ENCODE data around the gene RPL3. TPM values are rescaled to one million over a fixed set of nuclear protein-coding genes. Genes with fewer than 3 reads are reported as not detected.
A peak's percentile ranks its signal among the peaks of the same experiment; 100 is the strongest.

The RPL3 gene
- total RNA-seq, 2 donors from 2014 or later: 2,348 to 3,152 TPM

DNA sequence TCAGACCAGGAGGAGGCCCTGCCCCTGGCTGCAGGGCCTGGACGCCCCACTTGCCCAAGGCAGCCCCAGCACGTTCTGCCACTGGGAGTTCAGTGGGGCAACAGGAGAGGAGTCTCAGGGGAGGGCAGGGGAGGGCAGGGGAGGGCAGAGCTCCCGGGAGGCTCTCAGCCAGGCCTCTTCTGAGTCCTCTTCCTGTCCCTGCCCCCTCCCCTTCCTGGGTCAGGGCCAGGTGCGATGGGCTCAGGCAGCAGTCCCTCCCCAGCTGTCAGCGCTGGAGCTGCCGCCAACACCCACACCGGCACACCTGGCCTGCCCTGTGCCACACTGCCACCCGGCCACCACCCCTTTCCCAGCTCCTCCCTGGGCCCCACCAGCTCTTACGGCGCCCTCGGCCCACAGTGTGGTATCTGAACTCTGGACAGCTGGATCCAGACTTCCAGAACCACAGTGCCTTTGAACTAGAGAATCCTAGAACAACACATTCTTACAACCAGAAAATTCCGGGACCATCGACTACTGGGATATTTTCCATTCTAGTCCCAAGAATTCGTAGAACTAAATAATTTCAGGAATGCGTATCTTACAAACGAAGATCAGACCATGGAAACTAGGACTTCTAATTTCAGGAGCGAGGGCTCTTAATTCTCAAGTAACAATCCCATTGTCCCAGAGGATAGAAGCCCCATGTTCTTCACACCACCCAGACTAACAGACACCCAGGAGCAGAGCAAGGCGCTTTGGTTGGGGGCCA, 21.8 kb downstream of the RPL3 start:
- no peak for ATAC-seq
- no peak for DNase-seq (ENCODE audit: low spot score in 2 of 2)
- Mint-ChIP-seq H3K9me3 (no peaks in the 10 kb centered on the region), H3K36me3 (no peaks in the 10 kb centered on the region), H3K27ac (peak overlapping the region in 1 of 2 donors; percentile 53)

DNA sequence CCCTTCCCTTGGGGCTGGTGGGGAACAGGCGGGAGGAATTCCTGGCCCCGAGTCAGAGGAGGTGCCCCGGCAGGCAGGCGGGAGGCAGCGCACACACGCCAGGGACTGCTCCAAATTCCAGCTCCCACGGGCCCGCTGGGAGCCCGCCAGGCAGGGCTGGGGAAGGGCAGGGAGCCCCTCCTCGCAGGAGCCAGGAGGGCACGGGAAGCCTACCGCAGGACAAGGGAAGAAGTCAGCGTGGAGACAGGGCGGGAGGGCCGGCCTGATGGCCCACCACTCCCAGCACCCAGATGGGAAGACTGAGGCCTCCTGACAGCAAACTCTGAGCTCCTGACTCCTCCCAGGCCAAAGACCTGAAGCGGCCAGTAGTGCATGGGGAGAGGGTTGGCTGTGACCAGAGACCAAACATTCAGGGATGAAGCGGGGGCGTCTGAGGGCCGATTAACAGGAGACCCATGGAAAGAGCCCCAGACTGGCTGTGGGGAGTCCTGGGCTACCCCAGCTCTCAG, 22.4 kb downstream of the RPL3 start:
- ATAC-seq: no peak
- DNase-seq (ENCODE audit: low spot score in 2 of 2): no peak
- Mint-ChIP-seq H3K9me3 (no peaks in the 10 kb centered on the region), H3K36me3 (no peaks in the 10 kb centered on the region), H3K27ac (no peak overlapping the region)

DNA sequence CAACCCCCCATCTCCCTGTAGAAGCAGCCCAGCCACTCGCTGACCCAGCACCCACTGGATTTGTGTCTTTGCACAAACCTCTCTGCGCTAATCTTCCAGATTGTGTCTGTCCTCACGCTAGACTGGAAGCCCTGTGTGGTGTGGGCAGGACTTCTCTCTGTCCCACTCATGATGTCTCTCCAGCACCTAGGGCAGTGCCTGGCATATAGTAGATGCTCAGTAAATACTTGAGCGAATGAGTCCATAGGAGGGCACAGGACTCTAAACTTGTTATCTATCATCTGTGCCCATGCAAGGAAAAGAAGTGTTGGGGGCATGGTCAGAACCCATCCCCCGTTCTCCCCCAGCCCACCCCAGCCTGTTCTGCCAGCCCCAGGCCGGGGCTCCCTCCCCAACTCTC, 22.9 kb downstream of the RPL3 start:
- H3K27ac Mint-ChIP-seq: no peak overlapping the region
- no peak for DNase-seq (ENCODE audit: low spot score in 2 of 2)
- ATAC-seq: no peak
- no peaks in the 10 kb centered on the region for H3K36me3 Mint-ChIP-seq
- H3K9me3 Mint-ChIP-seq: no peaks in the 10 kb centered on the region

DNA sequence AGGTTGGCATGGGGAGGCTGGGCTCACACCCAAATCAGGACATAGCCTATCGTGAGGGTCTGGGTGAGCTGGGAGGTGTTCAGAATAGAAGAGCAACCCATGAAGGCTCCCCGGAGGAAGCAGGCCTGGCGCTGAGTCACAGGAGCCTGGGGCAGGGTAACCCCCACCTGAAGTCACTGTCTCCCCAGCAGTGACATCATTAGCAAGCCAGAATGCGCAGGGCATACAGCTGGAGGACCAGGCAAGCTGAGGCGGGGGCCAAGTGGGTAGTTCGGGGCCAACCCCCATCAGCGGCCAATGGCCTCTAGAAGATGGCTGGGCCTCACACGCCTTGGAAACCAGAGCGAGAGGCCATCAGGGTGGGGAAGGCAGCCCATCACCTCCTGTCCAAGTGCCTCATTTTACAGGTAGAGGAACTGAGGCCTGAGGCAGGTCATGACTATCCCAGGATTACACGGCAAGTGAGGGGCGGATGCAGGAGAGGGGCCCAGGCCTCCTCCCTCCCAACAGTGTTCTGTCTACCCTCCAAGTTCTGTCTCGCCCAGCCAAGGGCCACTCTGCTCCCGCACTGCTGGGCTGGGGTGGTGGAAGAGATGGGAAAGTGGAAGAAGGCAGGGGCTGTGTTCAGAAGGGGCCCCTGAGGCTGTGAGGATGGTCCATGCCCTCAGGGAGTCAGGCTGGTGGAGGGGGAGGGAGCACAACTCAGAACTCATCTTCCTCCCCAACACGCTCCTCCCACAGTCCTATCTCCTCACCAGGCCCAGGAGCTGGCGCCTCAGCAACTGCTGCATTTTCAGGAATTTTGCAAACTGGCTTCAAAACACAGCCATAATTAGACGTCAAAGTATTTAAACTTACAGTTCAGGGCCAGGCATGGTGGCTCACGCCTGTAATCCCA, 24.6 kb downstream of the RPL3 start:
- ATAC-seq: no peak
- no peak for DNase-seq (ENCODE audit: low spot score in 2 of 2)
- H3K9me3 Mint-ChIP-seq: no peaks in the 10 kb centered on the region

DNA sequence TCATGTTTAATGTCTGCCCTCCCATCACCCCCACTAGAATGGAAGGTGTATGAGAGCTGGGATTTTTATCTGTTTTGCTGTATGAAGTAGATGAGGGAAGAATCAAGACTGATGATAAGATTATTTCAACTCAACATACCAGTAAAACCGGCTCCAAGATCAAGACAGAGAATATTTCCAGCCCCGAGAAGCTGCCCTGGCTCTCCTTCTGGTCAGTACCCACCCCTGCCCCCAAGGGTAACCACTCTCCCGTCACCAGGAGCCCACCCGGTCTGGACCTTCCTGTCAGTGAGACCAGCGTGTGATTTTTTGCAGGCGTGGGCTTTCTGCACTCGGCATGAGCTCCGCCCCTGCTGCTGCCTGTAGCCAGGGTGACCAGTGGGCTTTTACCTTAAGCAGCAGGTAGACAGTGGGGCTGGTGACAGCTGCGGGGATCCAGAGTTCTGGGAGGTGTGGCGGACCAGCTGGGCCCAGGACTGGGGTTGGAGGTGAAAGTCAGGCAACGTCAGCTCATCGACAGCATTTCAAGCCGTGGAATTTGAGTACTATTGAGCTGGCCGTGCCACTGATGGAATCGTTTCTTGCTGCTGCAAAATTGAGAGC, 25.6 kb downstream of the RPL3 start:
- no peaks in the 10 kb centered on the region for H3K9me3 Mint-ChIP-seq
- H3K27ac Mint-ChIP-seq: no peak overlapping the region
- ATAC-seq: no peak
- DNase-seq (ENCODE audit: low spot score in 2 of 2): no peak
- H3K36me3 Mint-ChIP-seq: no peaks in the 10 kb centered on the region

More for the DNA sequence above, 24.6 kb downstream of the RPL3 start:
- no peaks in the 10 kb centered on the region for H3K36me3 Mint-ChIP-seq
- no peak overlapping the region for H3K27ac Mint-ChIP-seq

DNA sequence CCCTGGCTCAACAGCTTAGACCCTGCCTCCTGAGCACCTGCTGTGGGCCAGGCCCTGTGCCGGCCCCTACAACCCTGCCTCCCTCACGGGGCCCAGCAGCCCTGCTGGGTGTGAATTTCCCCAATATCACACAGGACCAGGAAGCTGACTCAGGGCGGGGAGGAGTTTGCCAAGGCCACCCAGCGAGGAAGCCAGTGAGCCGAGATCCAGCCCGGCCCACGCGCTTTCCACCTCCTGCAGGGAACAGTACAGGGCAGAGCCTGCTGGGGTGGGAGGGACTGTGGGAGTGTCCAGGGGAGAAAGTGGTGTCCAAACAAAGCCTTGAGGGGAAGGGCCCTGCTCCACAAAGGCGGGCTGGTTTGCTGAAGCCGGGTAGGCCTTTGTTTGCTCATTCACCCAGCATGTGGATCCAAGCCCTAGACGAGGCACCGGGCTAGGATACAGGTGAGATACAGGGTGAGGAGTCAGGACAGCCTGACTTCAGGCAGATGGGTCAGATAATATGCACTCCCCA, 26.8 kb downstream of the RPL3 start:
- Mint-ChIP-seq H3K27ac (no peak overlapping the region), H3K36me3 (no peaks in the 10 kb centered on the region), H3K9me3 (no peaks in the 10 kb centered on the region)
- ATAC-seq (peak in 1 of 2 donors; percentile 13), DNase-seq (ENCODE audit: low spot score in 2 of 2) (no peak)

DNA sequence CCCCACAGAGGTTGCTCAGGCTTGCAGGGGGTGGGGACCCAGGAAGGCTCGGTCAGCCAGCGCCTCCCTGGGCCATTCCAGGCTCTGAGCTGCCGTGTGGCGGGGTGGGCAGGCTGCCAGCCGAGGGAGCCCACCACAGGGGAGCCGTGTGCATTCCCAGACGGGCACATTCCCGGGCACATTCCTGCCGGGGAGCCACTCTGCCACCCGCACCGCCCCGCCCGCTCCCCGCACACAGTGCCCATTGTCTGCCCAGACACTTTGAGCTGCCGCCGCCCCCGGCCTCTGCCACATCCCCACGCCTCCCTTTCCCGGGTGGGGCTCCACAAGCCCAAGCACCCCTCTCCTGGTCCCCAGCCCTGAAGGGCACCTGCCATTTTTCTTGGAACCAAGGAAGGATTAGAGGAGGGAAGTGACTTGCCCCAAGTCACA, 27.4 kb downstream of the RPL3 start:
- DNase-seq (ENCODE audit: low spot score in 2 of 2) (no peak), ATAC-seq (no peak)
- no peaks in the 10 kb centered on the region for H3K9me3 Mint-ChIP-seq
- no peaks in the 10 kb centered on the region for H3K36me3 Mint-ChIP-seq
- H3K27ac Mint-ChIP-seq: no peak overlapping the region

DNA sequence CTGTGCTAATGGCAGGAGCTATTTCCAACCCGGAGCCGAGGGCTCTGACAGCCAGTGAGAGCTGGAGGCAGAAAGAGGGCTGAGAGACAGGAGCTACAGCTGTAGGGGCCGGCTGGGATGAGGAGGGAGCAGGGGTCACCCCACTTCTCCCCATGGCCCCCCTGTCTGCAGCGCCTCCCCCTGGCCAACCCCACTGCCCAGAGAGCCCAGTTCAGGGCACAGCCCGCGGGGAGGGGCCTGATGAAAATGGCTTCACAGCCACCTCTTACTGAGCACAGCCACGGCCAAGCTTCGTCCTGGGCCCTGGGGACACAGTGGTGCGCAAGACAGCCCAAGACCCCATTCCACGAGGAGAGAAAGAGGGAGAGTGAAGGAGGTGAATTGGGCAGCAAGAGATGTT, 27.9 kb downstream of the RPL3 start:
- ATAC-seq (no peak), DNase-seq (ENCODE audit: low spot score in 2 of 2) (no peak)
- no peak overlapping the region for H3K27ac Mint-ChIP-seq
- no peaks in the 10 kb centered on the region for H3K9me3 Mint-ChIP-seq
- H3K36me3 Mint-ChIP-seq: no peaks in the 10 kb centered on the region

DNA sequence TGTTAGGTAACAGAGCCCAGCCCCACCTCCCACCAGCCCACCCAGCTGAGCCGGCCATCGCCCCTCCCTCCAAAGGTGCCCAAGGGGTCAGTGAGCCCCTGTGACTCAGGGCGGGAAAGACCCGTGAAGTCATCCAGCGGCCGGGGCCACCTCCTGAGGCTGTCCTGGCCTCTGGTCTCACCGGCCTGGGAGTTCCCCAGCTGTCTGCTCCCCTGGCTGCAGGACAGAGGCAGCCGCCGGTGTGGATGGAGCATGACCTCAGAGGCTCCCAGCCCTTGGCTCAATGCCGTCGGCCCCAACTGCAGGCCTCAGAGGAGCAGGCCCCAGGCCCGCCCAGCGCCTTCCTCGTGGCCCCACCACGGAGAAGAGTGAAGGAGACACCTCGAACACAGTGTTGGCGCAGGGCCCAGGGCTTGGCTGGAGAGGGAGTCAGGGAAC, 28.7 kb downstream of the RPL3 start:
- Mint-ChIP-seq H3K9me3 (peaks cover 0 to 4% of the 10 kb centered on the region in 2 donors), H3K27ac (no peak overlapping the region)
- no peak for ATAC-seq

DNA sequence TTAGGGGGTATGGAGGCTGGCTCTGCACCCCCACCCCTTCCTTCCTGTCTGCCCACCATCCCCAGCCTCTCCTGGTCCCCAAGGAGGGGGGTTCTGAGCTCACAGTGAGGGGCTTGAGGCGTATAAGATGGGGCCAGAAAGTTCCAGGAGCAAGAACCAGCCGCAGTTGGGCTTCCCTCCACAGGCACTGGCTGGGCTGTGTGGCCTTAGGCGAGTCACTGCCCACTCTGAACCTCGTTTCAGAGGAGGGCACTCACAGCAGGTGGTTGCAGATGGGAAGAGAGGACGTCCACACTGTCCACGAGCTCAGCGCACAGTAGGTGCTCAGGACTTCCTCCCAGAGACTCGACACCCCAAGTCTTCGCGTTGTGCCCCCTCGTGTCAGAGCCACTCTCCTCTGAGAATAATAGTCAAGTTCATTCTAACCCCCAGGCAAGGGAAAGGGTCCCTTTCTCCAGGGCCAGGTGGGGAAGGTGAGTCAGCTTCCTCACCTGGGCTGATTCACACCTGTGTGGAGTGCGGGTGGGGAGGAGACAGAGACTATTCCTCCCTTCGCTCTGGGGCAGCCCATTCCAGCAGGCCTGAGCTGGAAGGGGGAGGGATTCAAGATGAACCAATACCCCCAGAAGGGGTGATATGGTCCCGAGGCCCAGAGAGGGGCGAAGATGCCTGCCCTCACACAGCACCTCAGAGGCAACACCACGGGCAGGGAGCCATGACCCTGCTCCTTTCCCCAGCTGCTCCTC, 29.3 kb downstream of the RPL3 start:
- H3K36me3 Mint-ChIP-seq: peaks cover 4 to 5% of the 10 kb centered on the region in 2 donors
- no peak for DNase-seq (ENCODE audit: low spot score in 2 of 2)
- no peak overlapping the region for H3K27ac Mint-ChIP-seq
- peaks cover 0 to 5% of the 10 kb centered on the region in 2 donors for H3K9me3 Mint-ChIP-seq
- ATAC-seq: no peak

More for the DNA sequence above, 28.7 kb downstream of the RPL3 start:
- DNase-seq (ENCODE audit: low spot score in 2 of 2): no peak
- H3K36me3 Mint-ChIP-seq: peaks cover 3 to 4% of the 10 kb centered on the region in 2 donors

DNA sequence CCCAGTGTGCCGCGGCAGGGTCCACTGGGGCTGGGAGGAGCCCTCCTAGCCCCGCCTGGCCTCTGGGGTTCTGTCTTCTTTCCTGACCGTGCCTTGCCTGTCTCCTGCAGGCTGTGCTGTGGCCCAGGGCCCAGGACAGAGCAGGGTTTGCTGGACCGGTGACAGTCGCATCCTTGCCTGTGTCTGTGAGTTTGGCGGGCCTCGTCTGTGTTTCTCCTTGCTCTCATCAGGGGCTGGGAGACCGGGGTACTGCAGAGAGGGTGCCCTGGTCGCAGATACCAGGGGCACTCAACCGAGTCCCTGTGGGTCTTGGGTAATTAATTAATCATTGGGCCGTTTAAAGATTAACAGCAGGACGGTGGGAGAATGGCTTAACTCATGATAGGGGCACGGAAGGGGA, 29.9 kb downstream of the RPL3 start:
- peaks cover 0 to 5% of the 10 kb centered on the region in 2 donors for H3K9me3 Mint-ChIP-seq
- DNase-seq (ENCODE audit: low spot score in 2 of 2): no peak
- H3K27ac Mint-ChIP-seq: no peak overlapping the region
- peaks cover 4 to 10% of the 10 kb centered on the region in 2 donors for H3K36me3 Mint-ChIP-seq
- no peak for ATAC-seq

DNA sequence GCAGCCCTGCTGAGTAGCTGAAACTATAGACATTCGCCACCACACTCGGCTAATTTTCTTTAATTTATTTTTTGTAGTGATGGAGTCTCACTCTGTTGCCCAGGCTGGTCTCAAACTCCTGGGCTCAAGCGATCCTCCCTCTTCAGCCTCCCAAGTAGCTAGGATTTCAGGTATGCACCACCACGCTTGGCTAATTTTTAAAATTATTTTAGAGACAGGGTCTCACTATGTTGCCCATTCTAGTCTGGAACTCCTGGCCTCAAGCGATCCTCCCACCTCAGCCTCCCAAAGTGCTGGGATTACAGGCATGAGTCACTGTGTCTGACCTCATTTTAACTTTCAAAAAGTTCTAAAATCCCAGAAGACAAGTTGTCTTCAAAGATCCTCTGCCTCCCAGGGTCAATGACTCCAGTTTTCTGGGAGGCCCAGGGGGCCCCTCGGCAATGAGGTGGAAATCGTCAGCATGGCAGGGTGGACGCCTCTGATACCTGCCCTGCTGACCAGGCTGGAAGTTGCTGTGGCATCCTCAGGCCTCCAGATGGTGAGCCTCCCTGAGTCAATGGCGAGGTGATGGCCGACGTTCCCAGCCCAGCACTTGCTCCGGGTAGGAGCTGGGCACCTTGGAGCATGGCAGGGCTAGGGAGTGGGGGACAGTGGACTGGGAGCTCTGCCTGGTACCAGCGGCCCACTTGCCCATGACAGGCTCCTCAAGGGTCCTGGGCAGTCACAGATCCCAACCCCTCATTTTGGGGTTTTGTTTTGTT, 31.1 kb downstream of the RPL3 start:
- Mint-ChIP-seq H3K27ac (no peak overlapping the region), H3K9me3 (peaks cover 0 to 5% of the 10 kb centered on the region in 2 donors), H3K36me3 (peaks cover 4 to 10% of the 10 kb centered on the region in 2 donors)
- no peak for ATAC-seq
- no peak for DNase-seq (ENCODE audit: low spot score in 2 of 2)

DNA sequence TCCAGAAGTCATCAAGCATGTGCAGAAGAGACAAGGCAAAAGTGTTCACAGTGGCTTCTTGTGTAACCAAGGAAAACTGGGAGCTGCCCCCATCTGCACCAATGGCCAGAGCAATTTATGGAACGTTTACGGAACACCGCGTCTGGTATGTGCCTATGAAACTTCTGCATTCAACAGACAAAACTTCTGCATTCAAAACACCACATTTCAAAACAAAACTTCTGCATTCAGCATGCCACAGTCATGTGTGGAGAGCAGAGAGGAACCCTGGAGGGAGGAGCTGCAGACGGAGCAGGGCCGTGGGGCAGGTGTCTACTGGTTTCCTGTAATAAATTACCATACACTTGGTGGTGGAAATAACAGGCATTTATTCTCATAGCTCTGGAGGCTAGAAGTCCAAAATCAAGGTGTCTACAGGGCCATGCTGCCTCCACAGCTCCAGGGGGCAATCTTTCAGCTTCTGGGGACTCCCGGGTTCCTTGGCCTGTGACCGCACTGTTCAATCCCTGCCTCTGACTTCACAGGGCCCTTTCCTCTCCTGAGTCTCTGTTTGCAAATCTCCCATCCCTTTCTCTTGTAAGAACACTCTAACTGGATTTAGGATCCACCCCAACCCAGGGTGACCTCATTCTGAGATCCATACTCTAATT, 32.2 kb downstream of the RPL3 start:
- DNase-seq (ENCODE audit: low spot score in 2 of 2) (no peak), ATAC-seq (no peak)
- Mint-ChIP-seq H3K27ac (no peak overlapping the region), H3K9me3 (peaks cover 0 to 5% of the 10 kb centered on the region in 2 donors), H3K36me3 (peaks cover 4 to 10% of the 10 kb centered on the region in 2 donors)

DNA sequence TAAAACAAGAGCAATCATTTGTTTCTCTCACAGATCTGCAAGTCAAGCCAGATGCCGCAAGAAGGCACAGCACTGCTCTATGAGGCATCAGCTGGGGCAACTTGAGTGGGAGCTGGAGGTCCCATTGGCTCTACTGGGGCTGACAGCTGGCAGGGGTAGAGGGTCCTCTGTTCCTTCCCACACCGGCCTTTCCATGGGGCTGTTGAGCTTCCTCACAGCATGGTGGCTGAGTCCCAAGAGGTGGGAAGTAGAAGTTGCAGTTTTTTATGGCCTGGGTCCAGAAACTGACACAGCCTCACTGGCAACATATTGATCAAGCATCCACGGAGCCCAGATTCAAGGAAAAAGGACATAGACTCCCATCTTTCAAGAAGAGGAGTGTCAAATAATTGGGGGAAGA, 34.4 kb downstream of the RPL3 start:
- DNase-seq (ENCODE audit: low spot score in 2 of 2) (no peak), ATAC-seq (no peak)
- Mint-ChIP-seq H3K36me3 (peaks cover 4 to 10% of the 10 kb centered on the region in 2 donors), H3K27ac (no peak overlapping the region), H3K9me3 (peaks cover 0 to 5% of the 10 kb centered on the region in 2 donors)
